C4-2B (cell line): Measurements from ENCODE around the gene DERA.

ENCODE experiments used
- CTCF ChIP-seq: fragments of 450-650 bp; conservative IDR thresholded peaks from 2 replicates; pipeline ENCODE4 v1.5.1; 2017; ENCODE audit warnings: mild to moderate bottlenecking
- ZFX ChIP-seq: fragments of 450-650 bp; IDR thresholded peaks from 2 replicates; pipeline ENCODE4 v1.6.1; 2017

- TF ChIP-seq CTCF (no peak), ZFX (no peak)
These were observed 85.8 kb downstream of the DERA start for GRCh38 chr12:15996948-15997347.
